GM12865 (cell line): ENCODE results near the gene CCDC8.
"Not testable (repeated sequence)": the region's sequence is repeated elsewhere in the genome, so short reads cannot be mapped to it uniquely, and the experiment has no call there.

Experiments used
- DNase-seq: peaks from one replicate; pipeline ENCODE4 v3.0.0; 2010; ENCODE audit warnings: low read depth
- H3K4me3 ChIP-seq: 2 replicates; pipeline ENCODE4 v1.5.1; 2011; ENCODE audit warnings: mild to moderate bottlenecking, low read depth, low read length, control low read depth
- TF ChIP-seq, protein P1 (sequence below): IDR thresholded peaks from 2 replicates; pipeline ENCODE4 v1.5.1; 2011; ENCODE audit warnings: low read length, control low read depth, low read depth, inconsistent platforms; ENCODE audit not compliant: insufficient read depth; ENCODE audit errors: missing control alignments

Gene CCDC8

DNA sequence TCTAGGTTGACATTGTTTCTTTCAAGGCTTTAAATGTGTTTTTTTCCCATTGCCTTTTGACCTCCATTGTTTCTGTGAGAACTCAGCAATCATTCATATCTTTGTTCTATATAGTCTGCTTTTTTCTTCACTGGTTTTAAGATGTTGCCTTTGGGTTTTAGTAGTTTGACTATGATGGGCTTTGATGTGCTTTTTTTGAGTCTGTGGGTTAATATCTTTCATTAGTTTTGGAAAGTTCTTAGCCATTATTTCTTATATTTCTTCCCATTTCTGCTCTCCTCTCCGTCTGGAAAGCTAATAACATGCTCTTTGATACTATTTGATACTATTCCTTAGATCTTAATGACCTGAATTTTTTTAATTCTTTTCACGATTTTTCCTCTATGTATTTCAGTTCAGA, 32.7 kb downstream of the CCDC8 start:
- TF ChIP-seq, protein P1, sequence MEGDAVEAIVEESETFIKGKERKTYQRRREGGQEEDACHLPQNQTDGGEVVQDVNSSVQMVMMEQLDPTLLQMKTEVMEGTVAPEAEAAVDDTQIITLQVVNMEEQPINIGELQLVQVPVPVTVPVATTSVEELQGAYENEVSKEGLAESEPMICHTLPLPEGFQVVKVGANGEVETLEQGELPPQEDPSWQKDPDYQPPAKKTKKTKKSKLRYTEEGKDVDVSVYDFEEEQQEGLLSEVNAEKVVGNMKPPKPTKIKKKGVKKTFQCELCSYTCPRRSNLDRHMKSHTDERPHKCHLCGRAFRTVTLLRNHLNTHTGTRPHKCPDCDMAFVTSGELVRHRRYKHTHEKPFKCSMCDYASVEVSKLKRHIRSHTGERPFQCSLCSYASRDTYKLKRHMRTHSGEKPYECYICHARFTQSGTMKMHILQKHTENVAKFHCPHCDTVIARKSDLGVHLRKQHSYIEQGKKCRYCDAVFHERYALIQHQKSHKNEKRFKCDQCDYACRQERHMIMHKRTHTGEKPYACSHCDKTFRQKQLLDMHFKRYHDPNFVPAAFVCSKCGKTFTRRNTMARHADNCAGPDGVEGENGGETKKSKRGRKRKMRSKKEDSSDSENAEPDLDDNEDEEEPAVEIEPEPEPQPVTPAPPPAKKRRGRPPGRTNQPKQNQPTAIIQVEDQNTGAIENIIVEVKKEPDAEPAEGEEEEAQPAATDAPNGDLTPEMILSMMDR: no peak
- DNase-seq: no peak
- H3K4me3 ChIP-seq: no peak overlapping the region

DNA sequence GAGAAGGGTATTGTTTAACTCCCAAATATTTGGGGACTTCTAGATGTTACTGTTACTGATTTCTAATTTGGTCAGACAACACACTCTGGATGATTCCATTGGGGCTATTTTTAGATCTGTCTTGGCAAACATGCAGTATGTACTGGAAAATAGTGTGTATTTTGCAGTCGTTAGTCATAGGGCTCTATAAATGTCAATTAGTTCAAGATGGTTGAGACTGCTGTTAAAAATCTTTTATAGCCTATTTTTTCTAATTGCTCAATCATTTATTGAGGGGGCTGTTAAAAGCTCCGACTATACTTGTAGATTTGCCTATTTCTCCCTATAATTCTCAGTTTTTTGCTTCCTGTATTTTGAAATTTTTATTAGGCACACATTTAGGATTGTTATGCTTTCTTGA, 35.1 kb downstream of the CCDC8 start:
- no peak for DNase-seq
- no peak overlapping the region for H3K4me3 ChIP-seq
- TF ChIP-seq, protein P1: no peak

DNA sequence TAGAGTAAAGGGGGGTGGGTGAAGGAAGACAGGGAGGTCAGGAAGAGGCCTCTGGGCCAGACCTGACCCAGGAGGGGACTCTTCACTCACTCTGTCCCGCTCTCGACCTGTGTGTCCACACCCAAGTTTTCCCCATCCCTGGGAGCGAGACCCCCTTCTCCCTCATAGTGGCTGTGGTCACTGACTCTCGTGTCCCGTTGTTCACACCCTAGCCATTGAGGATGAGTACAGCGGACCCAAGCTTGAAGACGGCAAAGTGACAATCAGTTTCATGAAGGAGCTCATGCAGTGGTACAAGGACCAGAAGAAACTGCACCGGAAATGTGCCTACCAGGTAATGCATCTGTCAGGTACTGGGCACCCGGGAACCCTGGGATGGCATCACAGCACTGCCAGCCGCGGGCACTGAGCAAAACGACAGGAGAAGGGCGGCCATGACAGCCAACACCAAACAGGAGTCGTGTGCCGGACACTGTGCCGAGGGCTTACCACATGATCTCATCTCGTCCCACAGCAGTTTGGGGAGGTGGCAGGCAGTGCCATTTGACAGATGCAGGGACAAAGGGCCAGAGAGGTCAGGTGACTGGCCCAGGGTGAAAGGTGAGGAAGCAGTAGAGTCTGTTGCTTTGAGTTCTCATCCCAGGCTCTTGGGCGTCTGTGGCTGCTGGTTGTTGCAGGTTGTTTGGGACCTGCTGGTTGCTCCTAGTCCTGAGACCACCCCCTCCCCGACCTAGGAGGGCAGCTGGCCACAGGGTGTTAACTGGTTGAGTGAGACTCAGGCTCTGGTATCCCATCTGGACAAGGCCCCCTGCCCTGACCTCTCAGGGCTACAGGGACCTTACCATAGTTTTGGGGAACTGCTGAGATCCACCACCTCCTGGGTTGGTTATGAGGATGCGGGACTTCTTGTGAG, 36.9 kb downstream of the CCDC8 start:
- H3K4me3 ChIP-seq: no peak overlapping the region
- no peak for DNase-seq
- TF ChIP-seq, protein P1: no peak

DNA sequence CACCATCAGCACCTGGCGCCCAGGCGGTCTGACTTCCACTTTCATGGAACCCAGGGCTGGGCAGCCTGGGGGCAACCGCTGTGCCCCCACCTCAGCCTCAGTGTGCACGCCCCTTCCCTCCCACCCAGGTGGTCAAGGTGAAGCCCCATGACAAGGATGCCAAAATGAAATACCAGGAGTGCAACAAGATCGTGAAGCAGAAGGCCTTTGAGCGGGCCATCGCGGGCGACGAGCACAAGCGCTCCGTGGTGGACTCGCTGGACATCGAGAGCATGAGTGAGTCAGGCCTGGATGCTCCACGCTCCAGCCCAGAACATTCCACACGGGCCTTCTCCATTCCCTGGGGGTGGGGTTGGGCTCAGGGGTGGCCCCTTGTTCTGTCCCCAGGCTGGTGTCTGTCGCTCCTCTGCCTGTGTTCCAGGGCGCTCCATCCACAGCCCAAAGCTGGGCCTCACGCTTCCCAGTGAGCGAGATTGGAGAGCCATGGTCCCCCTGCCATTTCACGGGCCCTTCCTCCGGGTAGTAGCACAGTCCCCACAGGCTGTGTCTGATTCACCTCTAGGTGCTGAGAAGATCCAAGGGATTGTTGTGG, 37.8 kb downstream of the CCDC8 start:
- not testable (repeated sequence) for H3K4me3 ChIP-seq

DNA sequence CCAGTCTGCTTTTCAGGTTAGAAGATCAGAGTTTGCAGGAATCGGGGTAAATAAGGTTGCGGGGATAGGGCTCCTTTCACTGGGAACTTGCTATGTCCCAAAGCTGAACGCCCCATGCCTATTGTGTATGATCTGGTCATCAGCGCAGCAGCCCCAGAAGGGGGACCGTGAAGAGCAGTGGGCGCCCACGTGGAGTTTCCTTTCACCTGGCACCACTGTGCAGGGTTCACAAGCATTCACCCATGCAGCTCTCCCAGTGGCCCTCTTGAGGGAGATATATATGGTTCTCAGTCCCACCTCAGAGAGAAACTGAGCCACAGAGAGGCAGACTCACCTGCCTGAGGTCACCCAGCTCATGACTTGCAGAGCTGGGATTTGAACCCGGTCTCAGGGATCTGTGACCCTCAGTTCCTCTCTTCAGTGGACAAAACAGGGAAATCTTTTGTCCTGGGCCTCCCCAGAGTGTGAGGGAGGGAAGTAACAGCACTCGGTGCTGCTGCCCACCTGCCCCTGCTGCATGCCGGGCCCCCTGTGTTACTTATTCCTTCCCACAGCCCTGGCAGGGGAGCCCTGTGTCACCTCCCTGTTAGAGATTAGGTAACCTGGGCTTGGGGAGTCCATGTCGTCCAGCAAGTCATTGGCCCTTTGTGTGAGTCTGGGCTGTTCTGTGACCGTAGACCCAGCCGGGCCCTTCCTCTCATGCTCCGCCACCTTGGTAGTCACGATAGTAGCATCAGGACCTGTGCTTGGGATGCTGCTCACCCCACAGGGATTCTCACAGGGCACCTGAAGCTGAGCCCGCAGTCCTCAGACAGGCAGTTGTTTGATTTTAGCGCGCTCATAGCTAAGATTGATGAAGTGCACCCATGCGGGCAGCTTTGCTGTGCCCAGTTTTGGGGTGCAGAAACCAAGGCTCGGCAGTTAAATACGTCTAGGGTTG, 38.6 kb downstream of the CCDC8 start:
- no peak overlapping the region for H3K4me3 ChIP-seq
- TF ChIP-seq, protein P1: no peak
- DNase-seq: no peak

More for the DNA sequence above, 37.8 kb downstream of the CCDC8 start:
- not testable (repeated sequence) for DNase-seq

DNA sequence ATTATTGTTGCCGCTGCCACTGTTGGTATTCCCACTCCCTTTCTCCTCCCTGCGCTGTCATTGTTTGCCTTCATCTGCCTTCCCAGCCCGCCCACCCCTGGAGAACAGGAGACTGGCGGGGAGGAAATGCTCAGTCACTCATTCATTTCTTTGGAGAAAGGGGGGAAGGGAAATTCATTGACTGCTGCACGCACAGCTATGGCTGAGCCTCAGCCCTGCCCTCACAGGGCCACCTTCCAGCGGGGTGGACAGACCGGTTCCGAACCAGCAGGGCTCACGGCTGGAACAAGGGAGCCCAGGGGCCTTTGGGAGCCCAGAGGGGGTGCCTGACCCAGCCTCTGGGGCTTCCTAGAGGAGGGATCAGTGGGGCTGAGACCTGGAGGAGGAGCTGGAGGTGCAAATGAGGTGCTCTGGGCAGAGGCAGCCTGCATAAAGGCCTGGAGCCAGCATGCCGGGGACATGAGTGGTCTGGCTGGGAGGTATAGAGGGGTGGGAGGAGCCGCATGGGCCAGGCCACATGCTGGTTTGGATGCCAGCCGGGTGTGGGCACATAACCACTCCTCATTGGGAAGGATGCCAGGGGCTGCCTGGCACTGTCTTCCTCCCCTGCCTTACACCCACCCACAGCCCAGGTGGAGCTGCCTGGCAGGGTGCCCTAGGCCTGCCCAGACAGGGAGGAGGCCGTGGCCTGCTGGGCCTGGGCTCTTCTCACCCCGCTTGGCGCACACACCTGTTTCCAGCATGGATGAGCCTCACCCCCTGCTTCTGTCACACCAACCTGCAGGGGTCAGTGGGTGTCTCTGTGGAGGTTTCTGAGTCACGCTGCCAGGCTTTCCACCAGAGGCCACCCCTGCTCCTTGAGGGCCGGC, 39.6 kb downstream of the CCDC8 start:
- TF ChIP-seq, protein P1: no peak
- no peak for DNase-seq
- H3K4me3 ChIP-seq: no peak overlapping the region
